Pancreas (tissue), 10 donors: ENCODE measurements around the gene PLCD4. TPM values are rescaled to one million over a fixed set of nuclear protein-coding genes. Genes with fewer than 3 reads are reported as not detected.

ENCODE experiments used
- ATAC-seq, 4 donors: fragments of 200-7000 bp; cut with Tn5 transposase; one replicate each; pipeline versions ENCODE4 v1.8.0 to v1.9.1; 2020; ENCODE audit warnings: mild to moderate bottlenecking in 4 of 4, moderate library complexity in 4 of 4
- DNase-seq, 6 donors: peaks; one replicate each; pipeline ENCODE4 v3.0.0-alpha.2; 2020
- FAIRE-seq: peaks from 2 replicates; lab custom pipeline; 2012; peaks lifted over from hg19 to GRCh38; lab: Jason Lieb, UNC
- H3K27ac ChIP-seq, 4 donors: fragments of 200-600 bp; sonication (generic); 1 replicate in 3 of 4; 2 replicates in 1 of 4; pipeline versions ENCODE4 v1.5.0 to v1.8.0; 2020
- H3K27me3 ChIP-seq, 4 donors: fragments of 200-600 bp; one replicate each; pipeline ENCODE4 v1.8.0; 2021
- H3K36me3 ChIP-seq, 3 donors: fragments of 200-600 bp; sonication (generic) in 1 of 3; one replicate each; pipeline versions ENCODE4 v1.5.0 to v1.8.0; 2020 to 2021
- H3K4me1 ChIP-seq, 3 donors: fragments of 200-600 bp; one replicate each; pipeline ENCODE4 v1.8.0; 2021
- H3K4me3 ChIP-seq, 4 donors: fragments of 200-600 bp; sonication (generic) in 2 of 4; one replicate each; pipeline versions ENCODE4 v1.5.0 to v1.8.0; 2020 to 2021
- H3K9me3 ChIP-seq, 4 donors: fragments of 200-600 bp; one replicate each; pipeline ENCODE4 v1.8.0; 2021
- WGBS, 2 donors: extraction: QIAGEN DNeasy Blood & Tissue Kit; methylation state at CpG; one replicate each; pipeline ENCODE4 v1.1.7; 2013; 5-methylcytosine and 5-hydroxymethylcytosine counted together
- intact Hi-C, 3 donors: fragments of 100-400 bp; cut with DNase I; formaldehyde crosslinking; loops; one replicate each; pipeline versions ENCODE4 v1.11.1 to v1.14.2; 2022
- polyA plus RNA-seq, 2 donors: library from polyadenylated mRNA; stranded (reverse); fragments of 200-250 nt; gene quantifications; one replicate each; pipeline ENCODE4 v1.2.3, GENCODE V29; 2013
- total RNA-seq, 6 donors: library from RNA; stranded (reverse); fragmentation: NEBNext Ultra II Directional in 4 of 6; extraction: Animal tissue kit (Norgen Biotek cat#: 25700) in 4 of 6; gene quantifications; one replicate each; pipeline versions ENCODE4 v1.2.1 to v1.2.4, GENCODE V29; 2021 to 2023
- TF ChIP-seq, protein P1 (sequence below), 4 donors: fragments of 200-600 bp; sonication (generic) in 3 of 4; IDR thresholded peaks; one replicate each; pipeline versions ENCODE4 v1.5.0 to v1.8.0; 2021; ENCODE audit warnings: antibody characterized with exemption in 4 of 4
- donor health status: healthy with polysubstance abuse.
- donor health status: DM: no; HTN: no; CAD: no; lungs with moderate emphysema.
- donor health status: DM: no; HTN: no; CAD: no.
- donor health status: control.
- donor health status: control.
- donor health status: Bipolar disorder and iron deficiency.
- donor health status: DM: yes; HTN: yes; CAD: no.
- donor health status: DM: no; HTN: no; CAD: no.
- donor health status: DM: no; HTN: no; CAD: no.
- donor health status: DM: yes; HTN: yes; CAD: no.

PLCD4 gene
- total and polyA plus RNA-seq, 8 donors, result 0.19 to 1.1 (median 0.34) TPM; not detected in 1

DNA sequence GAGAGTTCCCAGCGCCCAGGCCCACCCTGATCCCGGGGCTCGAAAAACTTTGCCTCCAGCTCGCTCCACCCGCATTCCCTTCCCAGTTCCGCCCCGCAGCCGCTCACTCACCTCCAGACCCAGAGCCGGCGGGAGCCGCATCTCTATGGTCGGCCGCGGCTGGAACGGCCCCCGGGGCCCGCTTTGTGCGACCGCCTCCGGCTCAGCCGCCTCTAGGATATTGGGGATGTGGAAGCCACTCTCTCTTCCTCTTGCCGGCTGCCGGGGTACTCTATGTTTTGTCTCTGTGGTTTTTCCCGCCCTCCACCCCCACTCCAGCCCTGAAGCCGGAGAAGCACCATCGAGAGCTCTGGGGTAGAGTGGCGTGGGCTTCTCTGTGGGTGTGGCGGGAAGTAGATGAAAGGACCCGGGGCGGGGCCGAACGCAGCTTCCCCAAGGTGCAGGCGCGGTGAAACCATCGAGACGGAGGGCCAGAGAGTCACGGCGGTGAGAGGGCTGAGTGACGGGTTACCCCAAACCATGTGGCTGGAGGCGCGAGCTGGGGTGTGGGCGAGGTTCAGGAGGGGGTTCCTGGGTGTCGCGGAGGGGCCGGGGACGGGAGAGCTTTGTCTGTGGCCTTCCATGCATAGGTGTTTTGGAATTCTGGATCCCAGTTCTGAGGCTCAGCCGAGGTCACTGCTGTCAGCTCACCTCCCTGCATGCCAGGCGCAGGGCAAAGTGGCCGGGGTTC is 51.7 kb downstream of the PLCD4 start, which contains the start of the genes BCS1L and ZNF142:
BCS1L (plus strand) TSS at position 426 of the 730 bp plus-strand sequence. CDS start 1,305 bp downstream, outside the sequence.
ZNF142 (minus strand) TSS at position 366 of the 730 bp plus-strand sequence. CDS start 3,194 bp downstream, outside the sequence.
- WGBS, 2 donors, result 0 to 1% methylated on average over 45 to 49 of the region's 49 CpGs
- Histone ChIP-seq H3K4me3 (peak within 1 kb of the TSS; percentile 75 to 95 (median 82)), H3K4me1 (peaks cover 0 to 15% (median 11%) of the 10 kb centered on the region in 3 donors), H3K9me3 (no peaks in the 10 kb centered on the region), H3K27ac (peak within 1 kb of the TSS in 3 of 4 donors; percentile 18 to 53 (median 48)), H3K27me3 (no peaks in the 10 kb centered on the region), H3K36me3 (peaks cover 0 to 42% (median 17%) of the 10 kb centered on the region in 3 donors)
- TF ChIP-seq, protein P1, sequence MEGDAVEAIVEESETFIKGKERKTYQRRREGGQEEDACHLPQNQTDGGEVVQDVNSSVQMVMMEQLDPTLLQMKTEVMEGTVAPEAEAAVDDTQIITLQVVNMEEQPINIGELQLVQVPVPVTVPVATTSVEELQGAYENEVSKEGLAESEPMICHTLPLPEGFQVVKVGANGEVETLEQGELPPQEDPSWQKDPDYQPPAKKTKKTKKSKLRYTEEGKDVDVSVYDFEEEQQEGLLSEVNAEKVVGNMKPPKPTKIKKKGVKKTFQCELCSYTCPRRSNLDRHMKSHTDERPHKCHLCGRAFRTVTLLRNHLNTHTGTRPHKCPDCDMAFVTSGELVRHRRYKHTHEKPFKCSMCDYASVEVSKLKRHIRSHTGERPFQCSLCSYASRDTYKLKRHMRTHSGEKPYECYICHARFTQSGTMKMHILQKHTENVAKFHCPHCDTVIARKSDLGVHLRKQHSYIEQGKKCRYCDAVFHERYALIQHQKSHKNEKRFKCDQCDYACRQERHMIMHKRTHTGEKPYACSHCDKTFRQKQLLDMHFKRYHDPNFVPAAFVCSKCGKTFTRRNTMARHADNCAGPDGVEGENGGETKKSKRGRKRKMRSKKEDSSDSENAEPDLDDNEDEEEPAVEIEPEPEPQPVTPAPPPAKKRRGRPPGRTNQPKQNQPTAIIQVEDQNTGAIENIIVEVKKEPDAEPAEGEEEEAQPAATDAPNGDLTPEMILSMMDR (IDR thresholded peaks at IDR 0.05), result no peak
- ATAC-seq (peak; percentile 97 to 99 (median 98)), DNase-seq (peak; percentile 83 to 95 (median 90)), FAIRE-seq (peak; percentile 26)
- intact Hi-C loops, result loop anchor here in 1 of 3 donors (10.0 kb wide), 1 partner anchor 255 kb away; no protein-coding TSS in a partner anchor

DNA sequence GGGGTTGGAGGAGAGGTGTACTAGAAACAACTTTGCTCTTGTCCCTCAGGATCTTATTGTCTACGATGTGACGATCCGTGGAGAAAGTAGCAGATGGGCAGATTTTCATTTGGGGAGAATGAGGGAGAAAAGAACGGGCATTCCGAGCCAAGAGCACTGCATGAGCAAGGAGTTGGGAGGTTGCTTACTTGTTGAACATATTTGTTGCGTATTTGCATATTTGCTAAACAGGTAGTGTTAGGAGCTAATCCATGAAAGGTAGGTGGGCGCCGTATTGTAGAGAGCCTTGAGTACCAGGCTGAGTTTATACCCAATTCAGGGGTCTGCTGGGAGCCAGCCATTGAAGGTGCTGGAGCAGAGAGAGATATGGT is 52.3 kb downstream of the PLCD4 start:
- FAIRE-seq (no peak), DNase-seq (no peak), ATAC-seq (no peak)
- Histone ChIP-seq H3K9me3 (no peaks in the 10 kb centered on the region), H3K27me3 (no peaks in the 10 kb centered on the region), H3K4me1 (peaks cover 0 to 15% (median 11%) of the 10 kb centered on the region in 3 donors), H3K36me3 (peaks cover 0 to 42% (median 21%) of the 10 kb centered on the region in 3 donors), H3K27ac (peak overlapping the region in 1 of 4 donors; percentile 53), H3K4me3 (peak overlapping the region; percentile 75 to 95 (median 82))
- intact Hi-C loops, result loop anchor here in 1 of 3 donors (10.0 kb wide), 1 partner anchor 255 kb away; no protein-coding TSS in a partner anchor
- TF ChIP-seq, protein P1 (IDR thresholded peaks at IDR 0.05), result no peak
- 11% methylated on average over 8 of the region's 8 CpGs for WGBS, 2 donors

DNA sequence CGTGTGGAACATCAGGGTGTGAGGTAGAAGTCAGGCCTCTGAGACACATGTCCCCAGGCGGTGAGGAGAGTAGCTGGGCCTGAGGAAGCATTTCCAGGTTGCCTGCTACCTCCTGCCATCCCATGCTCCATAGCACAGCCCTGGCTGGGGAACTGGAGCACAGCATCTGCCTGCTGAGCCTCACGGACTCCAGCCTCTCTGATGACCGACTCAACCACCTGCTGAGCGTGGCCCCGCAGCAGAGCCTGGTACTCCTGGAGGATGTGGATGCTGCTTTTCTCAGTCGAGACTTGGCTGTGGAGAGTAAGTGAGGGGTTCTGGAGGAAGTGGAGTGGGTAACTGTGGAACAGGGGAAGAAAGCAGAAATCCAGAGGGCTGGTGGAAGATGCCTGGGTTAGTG is 54.7 kb downstream of the PLCD4 start:
- no peak for ATAC-seq
- Histone ChIP-seq H3K9me3 (no peaks in the 10 kb centered on the region), H3K27ac (no peak overlapping the region), H3K27me3 (no peaks in the 10 kb centered on the region), H3K4me1 (peaks cover 0 to 15% (median 11%) of the 10 kb centered on the region in 3 donors), H3K36me3 (peaks cover 0 to 41% (median 34%) of the 10 kb centered on the region in 3 donors), H3K4me3 (no peak overlapping the region)
- DNase-seq, result no peak
- 82 to 85% methylated on average over 7 of the region's 7 CpGs for WGBS, 2 donors
- TF ChIP-seq, protein P1 (IDR thresholded peaks at IDR 0.05), result no peak
- intact Hi-C loops, result no loop called here
- FAIRE-seq, result no peak

DNA sequence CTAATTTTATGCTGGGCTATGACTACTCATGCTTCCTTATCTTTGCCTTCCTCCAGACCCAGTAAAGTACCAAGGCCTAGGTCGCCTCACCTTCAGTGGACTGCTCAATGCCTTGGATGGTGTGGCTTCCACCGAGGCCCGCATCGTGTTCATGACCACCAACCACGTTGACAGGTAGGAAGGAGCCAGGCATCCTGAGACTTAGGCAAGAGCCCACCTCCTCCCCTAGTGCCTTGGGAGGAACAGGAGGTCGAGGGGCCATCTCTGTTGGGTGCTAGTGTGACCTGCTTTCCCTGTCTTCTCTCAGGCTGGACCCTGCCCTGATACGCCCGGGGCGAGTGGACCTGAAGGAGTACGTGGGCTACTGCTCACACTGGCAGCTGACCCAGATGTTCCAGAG is 55.1 kb downstream of the PLCD4 start:
- intact Hi-C loops, result no loop called here
- Histone ChIP-seq H3K9me3 (no peaks in the 10 kb centered on the region), H3K27ac (no peak overlapping the region), H3K27me3 (no peaks in the 10 kb centered on the region), H3K36me3 (peaks cover 0 to 45% (median 34%) of the 10 kb centered on the region in 3 donors), H3K4me1 (peaks cover 0 to 15% (median 9%) of the 10 kb centered on the region in 3 donors), H3K4me3 (no peak overlapping the region)
- no peak for FAIRE-seq
- DNase-seq, result no peak
- ATAC-seq, result no peak
- 86 to 88% methylated on average over 10 of the region's 10 CpGs for WGBS, 2 donors
- TF ChIP-seq, protein P1 (IDR thresholded peaks at IDR 0.05), result no peak
